COLO829 (cell line): ENCODE measurements around the gene HOXD8.

Experiments used
- DNase-seq: peaks from one replicate; pipeline ENCODE4 v3.0.0; 2012; ENCODE audit warnings: low spot score

HOXD8 gene

DNA sequence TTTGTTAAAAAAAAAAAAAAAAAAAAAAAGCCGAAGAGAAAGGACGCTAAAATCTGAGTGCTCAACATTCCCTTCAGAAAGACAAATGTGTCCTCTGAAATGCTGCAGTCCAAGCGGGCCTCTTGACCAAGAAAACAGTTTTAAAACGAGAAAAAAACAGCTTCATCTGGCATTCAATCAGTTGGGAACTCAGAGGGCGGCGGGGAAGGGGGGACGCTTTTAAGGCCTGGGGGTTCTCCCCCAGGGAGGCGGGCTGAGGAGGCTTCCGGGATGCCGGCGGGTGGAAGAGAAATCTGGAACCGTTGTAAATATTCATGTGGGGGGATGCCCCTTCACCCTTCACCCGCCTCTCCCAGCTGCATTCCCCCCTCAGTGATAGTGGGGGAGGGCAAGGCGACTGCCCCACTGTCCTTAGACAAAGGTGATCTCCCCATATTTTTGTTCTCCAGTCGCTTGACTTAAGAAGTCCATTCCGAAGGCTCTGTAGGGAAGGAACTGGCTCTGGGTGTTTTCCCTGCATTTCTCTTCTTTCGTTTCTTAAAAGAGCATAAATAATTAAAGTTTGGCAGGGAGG is 25.7 kb upstream of the HOXD8 start:
- no peak for DNase-seq

DNA sequence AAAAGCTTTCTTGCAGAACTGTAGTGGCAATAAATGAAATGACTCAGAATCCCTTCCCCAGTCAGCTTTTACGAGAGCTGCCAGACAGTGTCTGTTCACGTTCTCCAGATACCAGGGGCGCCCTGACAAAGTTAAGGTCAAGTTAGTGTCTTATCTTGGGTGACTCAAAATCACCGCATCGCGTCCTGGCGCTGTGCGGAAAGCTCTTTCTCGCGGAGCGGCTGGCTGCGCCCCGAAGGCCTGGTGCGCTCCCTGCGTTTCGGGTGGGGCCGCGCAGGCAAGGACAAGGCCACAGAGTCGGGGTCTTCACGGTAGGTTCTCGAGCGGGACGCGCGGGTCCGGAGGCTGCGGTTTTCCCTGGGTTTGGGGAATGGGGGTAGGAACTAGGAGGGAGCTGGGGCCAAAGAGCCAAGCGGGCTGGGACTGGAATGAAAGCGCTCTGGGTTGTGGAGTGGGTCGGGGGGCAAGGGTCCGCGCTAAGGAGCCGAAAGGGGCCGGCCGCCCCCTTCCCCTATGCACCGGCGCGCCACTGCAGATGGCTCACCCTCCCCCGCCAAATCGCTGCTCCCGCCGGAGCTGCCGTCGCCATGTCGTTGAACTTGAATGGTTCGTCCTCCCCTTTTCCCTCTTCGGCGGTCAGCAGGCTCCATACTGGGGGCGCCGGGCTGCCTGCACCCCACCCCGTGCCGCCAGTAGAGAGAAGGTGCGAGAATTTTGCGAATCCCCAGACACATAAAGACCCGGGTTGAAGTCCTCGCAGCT is 25.0 kb upstream of the HOXD8 start:
- DNase-seq = no peak

DNA sequence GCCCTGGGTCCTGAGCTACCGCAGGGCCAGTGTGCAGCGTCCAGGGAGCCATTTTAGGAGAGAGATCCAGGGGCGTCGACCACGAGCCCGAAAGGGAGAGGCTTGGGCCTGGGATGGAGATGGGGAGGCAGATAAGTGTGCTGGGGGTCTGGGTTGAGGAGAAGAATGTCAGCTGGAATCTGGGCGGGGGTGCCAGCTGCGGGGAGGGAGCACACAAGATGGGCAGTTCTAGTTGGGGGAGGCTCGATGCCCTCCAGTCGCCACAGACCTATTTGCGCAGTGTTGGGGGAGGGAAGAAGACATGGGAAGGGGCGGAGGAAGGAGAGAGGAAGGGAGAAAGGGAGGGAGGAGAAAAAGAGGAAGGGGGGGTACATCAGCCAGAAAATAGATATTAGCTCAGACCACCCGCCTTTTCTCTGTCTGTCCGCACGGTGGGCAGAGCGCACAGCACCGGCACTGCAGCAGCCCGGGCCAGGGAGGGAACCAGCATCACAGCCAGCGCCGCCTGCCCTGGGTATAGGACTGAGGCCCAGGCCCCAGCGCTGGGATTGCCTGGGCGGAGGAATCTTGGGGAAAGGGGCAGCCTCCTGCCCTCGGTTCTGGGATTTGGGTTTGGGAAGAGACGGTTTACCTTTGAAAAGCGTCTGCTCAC is 24.3 kb upstream of the HOXD8 start:
- no peak for DNase-seq

GRCh38 chr2:176105730-176106580 is 23.6 kb upstream of the HOXD8 start:
- DNase-seq = no peak

DNA sequence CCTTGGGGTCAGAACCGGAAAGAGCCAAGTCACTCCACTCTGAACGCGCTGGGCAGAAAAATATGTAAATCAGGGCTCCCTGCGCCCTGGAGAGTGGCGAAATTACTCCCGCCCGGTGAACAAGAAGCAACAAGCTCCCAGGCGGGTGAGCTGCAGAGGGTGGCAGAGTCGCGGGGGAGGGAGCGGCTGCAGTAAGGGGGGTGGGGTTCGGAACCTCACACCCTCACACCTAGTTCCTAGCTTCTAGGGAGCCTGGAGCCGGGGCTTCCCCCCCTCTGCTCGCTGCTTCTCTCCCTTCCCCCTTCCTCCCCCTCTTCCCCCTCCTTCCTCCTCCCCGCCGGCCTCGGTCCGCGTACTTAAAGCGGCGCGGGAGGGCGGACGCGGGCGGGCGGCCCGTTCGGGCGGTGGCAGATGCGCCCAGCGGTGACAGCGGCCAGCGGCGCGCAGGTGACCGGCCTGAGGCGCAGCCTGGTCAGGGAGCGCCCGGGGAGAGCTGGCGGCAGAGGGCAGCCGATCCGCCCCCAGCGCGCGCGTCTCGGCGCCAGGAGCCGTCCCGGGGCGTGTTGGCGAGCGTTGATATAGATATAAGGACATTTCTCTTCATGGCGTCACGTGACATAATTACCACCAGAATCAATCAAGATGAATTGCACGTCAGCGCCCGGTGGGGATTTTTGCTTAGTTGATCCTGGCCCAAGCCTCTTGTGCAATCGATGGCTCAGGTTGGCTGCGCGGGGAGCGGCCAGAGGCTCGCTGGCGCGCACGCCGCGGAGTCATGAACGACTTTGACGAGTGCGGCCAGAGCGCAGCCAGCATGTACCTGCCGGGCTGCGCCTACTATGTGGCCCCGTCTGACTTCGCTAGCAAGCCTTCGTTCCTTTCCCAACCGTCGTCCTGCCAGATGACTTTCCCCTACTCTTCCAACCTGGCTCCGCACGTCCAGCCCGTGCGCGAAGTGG is 22.6 kb upstream of the HOXD8 start, which contains the start of gene HOXD11:
Gene HOXD11 (plus strand): TSS at position 700 of the 959 bp plus-strand sequence. CDS start 76 bp downstream, at position 776.
- no peak for DNase-seq

DNA sequence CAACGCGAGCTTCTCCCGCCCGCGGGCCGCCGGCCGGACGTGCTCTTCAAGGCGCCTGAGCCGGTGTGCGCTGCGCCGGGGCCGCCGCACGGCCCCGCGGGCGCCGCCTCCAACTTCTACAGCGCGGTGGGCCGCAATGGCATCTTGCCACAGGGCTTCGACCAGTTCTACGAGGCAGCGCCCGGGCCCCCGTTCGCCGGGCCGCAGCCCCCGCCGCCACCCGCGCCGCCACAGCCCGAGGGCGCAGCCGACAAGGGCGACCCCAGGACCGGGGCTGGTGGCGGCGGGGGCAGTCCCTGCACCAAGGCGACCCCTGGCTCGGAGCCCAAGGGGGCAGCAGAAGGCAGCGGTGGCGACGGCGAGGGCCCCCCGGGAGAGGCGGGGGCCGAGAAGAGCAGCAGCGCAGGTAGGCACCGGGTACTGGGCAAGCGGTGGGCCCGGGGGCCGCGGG is 21.7 kb upstream of the HOXD8 start:
- no peak for DNase-seq

- DNase-seq = no peak
These were observed 20.2 kb upstream of the HOXD8 start for GRCh38 chr2:176109192-176109901.

DNA sequence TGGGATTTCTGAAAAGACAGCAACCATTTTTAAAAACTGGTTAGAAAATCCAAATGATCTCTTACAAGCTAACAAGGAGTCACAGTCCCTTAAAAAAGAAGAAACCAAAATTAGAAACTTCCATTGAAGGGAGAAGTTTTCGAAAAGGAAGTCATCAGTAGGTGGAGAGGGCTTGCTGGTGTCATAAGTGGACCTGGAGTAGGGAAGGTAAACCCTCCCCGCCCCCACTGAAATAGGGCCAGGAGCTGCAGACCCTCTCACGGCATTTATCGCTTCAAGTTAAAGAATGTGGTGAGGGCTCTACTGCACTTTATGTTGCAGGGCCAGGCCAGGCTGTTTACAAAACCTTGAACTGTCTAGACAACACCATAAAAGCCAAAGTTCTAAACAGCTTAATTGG is 19.6 kb upstream of the HOXD8 start:
- DNase-seq = no peak

DNA sequence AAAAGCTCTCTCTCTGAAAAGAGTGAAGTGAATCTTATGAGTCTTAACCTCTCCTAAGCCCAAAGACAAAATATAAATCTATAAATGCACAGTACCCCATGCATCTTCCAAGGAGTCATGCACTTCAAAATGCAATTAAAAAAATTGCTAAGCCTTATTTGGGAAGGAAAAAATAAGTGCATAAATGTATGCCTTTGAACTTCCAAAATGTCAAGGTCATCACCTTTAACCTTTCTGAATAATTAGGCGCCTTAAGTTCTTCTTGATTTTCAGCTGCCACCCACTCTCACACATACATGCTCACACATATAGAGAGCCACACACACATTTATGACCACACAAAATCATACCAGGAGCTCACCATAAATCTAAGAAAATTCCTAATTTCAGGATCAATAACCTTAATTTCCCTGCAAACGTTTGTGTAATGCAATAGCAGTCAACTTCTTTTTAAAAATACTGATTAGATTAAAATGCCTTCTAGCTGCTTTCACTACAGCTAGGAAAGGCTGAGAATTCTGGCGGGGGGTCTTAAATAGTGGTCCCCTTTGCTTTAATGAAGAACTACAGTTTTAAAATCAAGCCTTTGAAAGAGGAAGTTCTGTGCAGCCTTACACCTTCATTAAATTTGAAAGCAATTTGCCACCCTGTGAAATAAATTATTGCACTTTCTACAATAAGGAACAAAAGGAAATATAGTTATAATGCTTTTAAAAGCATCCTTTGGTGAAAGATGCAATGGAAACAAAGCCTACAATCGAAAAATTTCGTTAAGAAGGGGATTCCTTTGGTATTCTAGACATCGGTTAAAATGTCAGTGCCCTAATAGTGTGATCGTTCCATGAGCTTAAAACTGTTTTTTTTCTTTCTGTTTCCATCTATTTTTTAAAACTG is 18.8 kb upstream of the HOXD8 start:
- no peak for DNase-seq

DNA sequence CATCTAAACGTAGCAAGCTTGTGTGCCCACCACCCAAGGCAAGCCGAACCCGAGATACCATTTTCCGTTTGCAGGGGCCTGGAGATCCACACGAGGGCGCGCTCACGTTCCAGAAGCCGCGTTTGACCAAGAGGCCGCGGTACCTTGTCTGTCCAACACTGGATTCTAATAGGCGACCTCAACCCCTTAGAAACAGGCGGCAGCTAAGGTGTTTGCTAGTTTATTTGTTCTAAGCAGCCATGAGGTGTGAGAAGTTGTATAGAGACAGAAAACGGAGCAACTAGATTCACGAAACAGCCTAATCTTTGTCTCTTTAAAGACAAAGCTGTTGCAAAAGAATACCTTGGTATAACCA is 18.2 kb upstream of the HOXD8 start:
- DNase-seq = peak; percentile 80

- DNase-seq = no peak
These were observed 17.6 kb upstream of the HOXD8 start for GRCh38 chr2:176111846-176112374.

- no peak for DNase-seq
These were observed 16.9 kb upstream of the HOXD8 start for GRCh38 chr2:176112375-176113302.

- DNase-seq = no peak
These were observed 15.2 kb upstream of the HOXD8 start for GRCh38 chr2:176114120-176114929.

- DNase-seq = no peak
These were observed 14.4 kb upstream of the HOXD8 start for GRCh38 chr2:176114930-176115625.

- no peak for DNase-seq
These were observed 13.4 kb upstream of the HOXD8 start, which contains the start of gene HOXD10 for GRCh38 chr2:176115883-176116813. Gene HOXD10 (plus strand): TSS chr2:176116778. CDS start chr2:176116834, 56 bp downstream.
